Endothelial cell of umbilical vein (primary cell): ENCODE results near the gene GRID1. TPM values are rescaled to one million over a fixed set of nuclear protein-coding genes. Genes with fewer than 3 reads are reported as not detected.

Experiments used
- BruUV-seq: library from RNA; stranded (reverse); fragments of 400-500 nt; replicated peaks from 2 replicates; lab custom pipeline; 2021; lab: Mats Ljungman, UMichigan
- CTCF ChIA-PET: fragments of 300-600, 350-600 bp; sonication (Branson Sonifier 250); formaldehyde crosslinking; loops from one replicate; lab custom pipeline; 2021; ENCODE audit warnings: antibody characterized with exemption, inconsistent platforms; lab: Charles Lee
- POLR2A ChIA-PET: fragments of 300-600, 350-600 bp; sonication (Branson Sonifier 250); formaldehyde crosslinking; loops from one replicate; lab custom pipeline; 2021; ENCODE audit warnings: antibody characterized with exemption, inconsistent platforms; lab: Charles Lee
- DNase-seq: peaks from one replicate; pipeline ENCODE4 v3.0.0-alpha.2; 2011; ENCODE audit warnings: low read depth, low spot score
- FAIRE-seq: peaks from 2 replicates; lab custom pipeline; 2011; peaks lifted over from hg19 to GRCh38; lab: Jason Lieb, UNC
- H2AFZ ChIP-seq: 2 replicates; pipeline ENCODE4 v1.6.0; 2012; ENCODE audit warnings: low read depth, low read length, control low read depth, inconsistent platforms
- H3K27ac ChIP-seq: 2 replicates; pipeline ENCODE4 v1.5.1; 2011; ENCODE audit warnings: low read depth, mild to moderate bottlenecking, control low read depth, low read length, moderate library complexity; ENCODE audit not compliant: insufficient read depth
- H3K27me3 ChIP-seq, 2 experiments: 2 replicates each; pipeline versions ENCODE4 v1.6.0 to v1.6.1; 2011; ENCODE audit warnings: low read length in 2 of 2, mixed read lengths in 1 of 2; ENCODE audit not compliant: control insufficient read depth in 2 of 2, insufficient read depth in 2 of 2
- H3K36me3 ChIP-seq, 2 experiments: 2 replicates in 1 of 2; 3 replicates in 1 of 2; pipeline ENCODE4 v1.5.1; 2011; ENCODE audit warnings: low read length in 2 of 2, mild to moderate bottlenecking in 1 of 2, moderate library complexity in 1 of 2; ENCODE audit not compliant: control insufficient read depth in 2 of 2, insufficient read depth in 2 of 2; ENCODE audit errors: extremely low read depth in 1 of 2
- H3K4me1 ChIP-seq: 3 replicates; pipeline ENCODE4 v1.5.1; 2011; ENCODE audit warnings: mild to moderate bottlenecking, low read length; ENCODE audit not compliant: control insufficient read depth, insufficient read depth; ENCODE audit errors: extremely low read depth
- H3K4me2 ChIP-seq: 2 replicates; pipeline ENCODE4 v1.6.1; 2011; ENCODE audit warnings: low read length, control low read depth, mixed read lengths; ENCODE audit not compliant: insufficient read depth
- H3K4me3 ChIP-seq, 3 experiments: fragments of 200-600 bp in 1 of 3; sonication (generic), shearing (Covaris generic) in 1 of 3; replicated peaks in 1 of 3; 2 replicates each; pipeline ENCODE4 v1.5.1; 2011 to 2016; ENCODE audit warnings: control low read depth in 3 of 3, low read length in 3 of 3, mild to moderate bottlenecking in 2 of 3, inconsistent platforms in 1 of 3, low read depth in 1 of 3, moderate library complexity in 1 of 3; ENCODE audit not compliant: insufficient read depth in 1 of 3
- H3K79me2 ChIP-seq: 2 replicates; pipeline ENCODE4 v1.6.0; 2012; ENCODE audit warnings: low read length, inconsistent platforms; ENCODE audit not compliant: control insufficient read depth, insufficient read depth
- H3K9ac ChIP-seq: replicated peaks from 2 replicates; pipeline ENCODE3; 2011; ENCODE audit warnings: low read length, control low read depth; ENCODE audit not compliant: insufficient read depth; ENCODE audit errors: extremely low read depth
- H3K9me1 ChIP-seq: replicated peaks from 3 replicates; pipeline ENCODE4 v1.6.0; 2011; ENCODE audit warnings: mild to moderate bottlenecking, low read length; ENCODE audit not compliant: control insufficient read depth, insufficient read depth; ENCODE audit errors: extremely low read depth
- H3K9me3 ChIP-seq: replicated peaks from 2 replicates; pipeline ENCODE4 v1.5.1; 2012; ENCODE audit warnings: low read length, inconsistent platforms; ENCODE audit not compliant: control insufficient read depth, insufficient read depth
- H4K20me1 ChIP-seq: replicated peaks from 2 replicates; pipeline ENCODE3; 2011; ENCODE audit warnings: mild to moderate bottlenecking, low read length; ENCODE audit not compliant: control insufficient read depth, insufficient read depth; ENCODE audit errors: extremely low read depth
- CTCF ChIP-seq, 2 donors: IDR thresholded peaks; 1 replicate in 1 of 2; 2 replicates in 1 of 2; pipeline ENCODE4 v1.5.1; 2011; ENCODE audit warnings: low read length in 2 of 2, mild to moderate bottlenecking in 2 of 2, moderate library complexity in 2 of 2, control low read depth in 1 of 2, inconsistent platforms in 1 of 2, low read depth in 1 of 2; ENCODE audit not compliant: insufficient read depth in 1 of 2; ENCODE audit errors: extremely low read depth in 1 of 2
- EZH2 ChIP-seq: IDR thresholded peaks from 2 replicates; pipeline ENCODE4 v1.6.1; 2012; ENCODE audit warnings: borderline replicate concordance, low read depth, mild to moderate bottlenecking, moderate library complexity, low read length, inconsistent platforms; ENCODE audit not compliant: severe bottlenecking
- FOS ChIP-seq: IDR thresholded peaks from 2 replicates; pipeline ENCODE4 v1.6.1; 2011; ENCODE audit warnings: mild to moderate bottlenecking, low read length, moderate library complexity, borderline replicate concordance; ENCODE audit not compliant: insufficient read depth
- GATA2 ChIP-seq: IDR thresholded peaks from 2 replicates; pipeline ENCODE4 v1.7.0; 2011; ENCODE audit warnings: low read depth, mild to moderate bottlenecking, moderate library complexity, mixed read lengths, low read length; ENCODE audit not compliant: insufficient read length, insufficient read depth
- JUN ChIP-seq: IDR thresholded peaks from 2 replicates; pipeline ENCODE4 v1.6.1; 2011; ENCODE audit warnings: borderline replicate concordance, low read depth; ENCODE audit not compliant: insufficient read length, insufficient read depth
- MAX ChIP-seq: IDR thresholded peaks from 2 replicates; pipeline ENCODE4 v1.6.1; 2011; ENCODE audit not compliant: insufficient read depth, insufficient read length
- MYC ChIP-seq: IDR thresholded peaks from one replicate; pipeline ENCODE4 v1.6.1; 2011; ENCODE audit warnings: mild to moderate bottlenecking, low read depth, low read length
- POLR2A ChIP-seq: IDR thresholded peaks from 2 replicates; pipeline ENCODE4 v1.6.1; 2012; ENCODE audit warnings: low read depth, mild to moderate bottlenecking, control low read depth, low read length
- POLR2AphosphoS5 ChIP-seq: IDR thresholded peaks from 2 replicates; pipeline ENCODE4 v1.6.1; 2012; ENCODE audit warnings: low read depth, mild to moderate bottlenecking, control low read depth, low read length, moderate library complexity; ENCODE audit not compliant: insufficient read depth
- dilution Hi-C: fragments of 300-500 bp; cut with MboI; formaldehyde crosslinking; loops from one replicate; pipeline ENCODE4 v1.15.0; 2019; ENCODE audit warnings: low sequenced_read_pairs; ENCODE audit not compliant: extremely low pct_ligation_motif_present
- intact Hi-C: fragments of 100-400 bp; cut with micrococcal nuclease; formaldehyde crosslinking; loops from one replicate; pipeline ENCODE4 v1.10.0; 2022
- polyA plus RNA-seq, 4 experiments: library from polyadenylated mRNA; depleted of rRNA in 3 of 4; stranded (reverse) in 3 of 4; unstranded in 1 of 4; fragments of >200 nt; gene quantifications; 2 replicates each; pipeline versions ENCODE4 v1.2.1 to v1.2.3, GENCODE V29; 2011 to 2012; ENCODE audit warnings: missing spikeins in 1 of 4
- total RNA-seq: library from RNA; stranded (reverse); gene quantifications from 2 replicates; pipeline ENCODE4 v1.2.3, GENCODE V29; 2021

GRID1 gene
- total and polyA plus RNA-seq, 2 donors (not counting 3 experiments of a cell fraction or from before 2014, with no cell fraction given) = not detected

GRCh38 chr10:86370006-86370585, 3.5 kb upstream of the GRID1 start:
- Histone ChIP-seq H3K36me3 (no peaks in the 10 kb centered on the region), H3K9me1 (no peaks in the 10 kb centered on the region), H3K4me1 (no peaks in the 10 kb centered on the region), H3K27ac (no peak overlapping the region), H4K20me1 (no peaks in the 10 kb centered on the region), H3K79me2 (no peaks in the 10 kb centered on the region), H3K9ac (no peak overlapping the region), H3K4me2 (no peak overlapping the region), H2AFZ (no peak overlapping the region), H3K4me3 (no peak overlapping the region), H3K9me3 (no peaks in the 10 kb centered on the region), H3K27me3 (peaks cover 39 to 47% of the 10 kb centered on the region in 2 experiments)
- DNase-seq (no peak), FAIRE-seq (no peak)
- dilution Hi-C loops = no loop called here
- ChIA-PET CTCF (interaction anchor here (1.2 to 1.4 kb wide), 4 partner anchors 9 to 1830 kb away, joined by 3 to 7 read pairs (median 3); no protein-coding TSS in a partner anchor), POLR2A (no interaction called here)
- no TSS peak for BruUV-seq
- intact Hi-C loops = no loop called here
- TF ChIP-seq MYC (no peak), MAX (no peak), JUN (no peak), CTCF (IDR thresholded peaks at IDR 0.05; ENCODE audit: extremely low read depth in 1 of 2, insufficient read depth in 1 of 2, low read depth in 1 of 2, low read length in 2 of 2) (no peak), POLR2AphosphoS5 (no peak), EZH2 (no peak), POLR2A (no peak), GATA2 (no peak), FOS (no peak)
